ENCODE data around the gene BNC2.

Gene BNC2

DNA sequence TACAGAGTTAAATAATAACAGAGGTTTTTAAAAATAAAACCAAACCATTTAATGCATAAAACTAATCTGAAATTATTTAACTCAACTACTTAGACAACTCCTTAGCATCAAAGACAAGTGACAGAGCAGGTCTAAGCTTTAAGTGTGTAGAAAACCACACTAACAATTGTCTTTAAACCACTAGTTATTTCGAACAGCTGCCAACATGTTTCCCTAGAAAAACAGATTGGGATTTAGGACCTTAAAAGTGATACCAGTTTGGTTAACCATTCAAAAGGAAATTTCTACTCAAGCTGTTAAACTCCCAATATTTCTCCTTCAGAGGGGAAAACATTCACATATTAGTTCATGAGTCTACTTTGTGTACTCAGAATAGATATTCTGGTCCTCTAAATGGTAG is 208.7 kb downstream of the BNC2 start:
- DNase-seq: no peak

DNA sequence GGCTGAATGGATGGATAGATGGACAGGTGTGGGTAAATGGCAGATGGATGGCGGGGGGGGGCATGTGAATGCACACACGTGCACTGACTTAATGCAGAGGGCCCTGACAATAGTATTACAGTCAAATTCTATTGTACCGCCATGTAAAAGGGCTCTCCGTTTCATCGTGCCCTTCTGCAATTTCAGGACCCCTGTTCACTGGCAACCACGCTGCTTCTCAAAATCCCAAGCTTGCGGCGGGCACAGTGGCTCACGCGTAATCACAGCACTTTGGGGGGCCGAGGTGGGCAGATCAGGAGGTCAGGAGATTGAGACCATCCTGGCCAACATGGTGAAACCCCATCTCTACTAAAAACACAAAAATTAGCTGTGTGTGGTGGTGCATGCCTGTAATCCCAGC is 211.4 kb downstream of the BNC2 start:
- DNase-seq: no peak

DNA sequence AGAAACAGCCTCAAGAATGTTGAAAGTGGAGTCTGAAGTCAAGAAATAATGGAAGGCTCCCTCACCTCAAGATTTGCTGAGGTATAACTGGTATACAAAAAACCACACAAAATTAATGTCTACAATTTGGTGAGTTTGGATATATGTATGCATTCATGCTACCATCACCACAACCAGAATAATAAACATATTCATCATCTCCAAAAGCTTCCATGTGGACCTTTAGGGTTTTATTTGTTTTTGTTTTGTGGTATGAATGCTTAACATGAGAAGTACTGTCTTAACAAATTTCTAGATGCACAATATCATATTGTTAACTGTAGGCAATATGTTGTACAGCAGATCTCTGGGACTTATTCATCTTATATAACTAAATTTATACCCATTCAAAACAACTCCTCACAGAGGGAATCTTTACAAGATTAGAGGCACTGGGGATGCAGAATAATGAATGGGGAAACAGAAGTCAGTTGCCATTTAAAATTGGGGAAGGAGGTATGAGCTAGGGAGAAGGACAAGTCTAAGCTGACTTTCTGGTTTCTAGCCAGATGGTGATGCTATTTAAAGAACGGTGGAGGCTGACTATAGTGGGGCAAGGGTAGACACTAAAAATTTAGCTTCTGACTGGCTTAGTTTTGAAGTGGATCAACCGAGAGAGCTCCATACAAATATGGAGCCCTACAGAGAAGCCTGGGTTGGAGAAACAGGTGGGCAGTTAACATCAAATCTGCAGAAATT is 213.9 kb downstream of the BNC2 start:
- DNase-seq: no peak

DNA sequence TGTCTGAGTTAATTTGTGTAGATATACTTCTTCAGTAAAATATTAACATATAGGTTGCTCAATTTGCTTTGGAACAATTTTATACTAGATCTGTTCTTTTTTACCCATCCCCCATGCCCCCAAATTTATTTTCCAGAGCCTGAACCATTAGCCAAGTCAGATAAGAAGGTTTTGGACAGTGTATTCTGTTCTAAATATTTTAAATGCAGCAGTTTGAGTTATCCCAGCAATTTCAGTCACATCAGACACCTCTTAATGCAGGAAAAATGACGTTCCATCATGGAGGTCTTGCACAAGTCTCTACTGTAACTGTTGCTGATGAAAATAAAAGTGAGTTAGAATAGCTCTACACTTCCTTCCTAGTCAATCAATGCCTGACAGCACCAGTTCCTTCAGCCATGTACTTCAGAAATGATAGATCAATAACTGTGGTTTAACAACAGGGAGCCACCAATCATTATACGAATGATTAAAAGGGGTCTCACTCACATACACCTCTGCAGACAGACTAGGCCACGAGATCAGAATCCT is 215.8 kb downstream of the BNC2 start:
- no peak for DNase-seq

DNA sequence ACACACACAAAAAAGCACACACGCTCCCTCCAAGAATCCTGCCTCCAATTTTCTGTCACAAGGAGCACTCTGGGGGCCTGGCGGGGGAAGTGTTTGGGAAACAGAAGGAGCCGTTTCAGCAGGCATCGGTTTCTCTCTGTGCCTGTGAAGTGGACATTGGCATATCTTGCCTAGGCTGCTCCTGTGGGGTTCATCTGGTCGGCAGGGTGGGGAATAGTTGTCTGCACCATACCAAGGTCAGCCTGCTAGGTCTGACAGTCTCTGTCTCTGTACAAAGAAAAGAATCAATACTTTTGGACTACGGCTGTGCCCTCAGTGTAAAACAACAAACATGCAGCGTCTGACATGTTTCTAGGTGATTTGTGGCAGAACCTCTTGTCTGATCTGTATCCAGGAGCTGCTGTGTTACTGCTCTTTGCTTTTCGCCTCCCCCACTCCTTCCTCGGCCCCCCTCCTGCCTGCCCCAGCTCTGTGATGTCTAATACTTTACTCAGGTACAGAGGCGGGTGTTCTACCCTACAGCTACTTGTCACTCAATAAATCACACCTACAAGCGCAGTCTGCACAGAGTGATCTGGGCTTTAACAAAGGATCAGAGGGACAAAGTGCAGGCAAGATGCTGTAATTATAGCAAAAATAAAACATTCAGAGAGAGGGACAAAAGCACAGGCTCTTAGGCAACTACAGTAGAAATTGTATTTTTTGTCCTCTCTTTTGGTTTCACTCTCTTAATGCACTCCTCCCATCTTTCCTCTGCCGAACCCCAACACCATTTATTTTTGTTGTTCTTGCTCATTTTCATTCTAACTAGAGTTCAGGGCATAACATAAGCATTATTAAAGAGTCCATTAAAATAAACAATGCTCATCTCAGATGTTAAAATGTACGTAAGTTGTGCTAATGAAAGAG is 216.7 kb downstream of the BNC2 start:
- DNase-seq: no peak

DNA sequence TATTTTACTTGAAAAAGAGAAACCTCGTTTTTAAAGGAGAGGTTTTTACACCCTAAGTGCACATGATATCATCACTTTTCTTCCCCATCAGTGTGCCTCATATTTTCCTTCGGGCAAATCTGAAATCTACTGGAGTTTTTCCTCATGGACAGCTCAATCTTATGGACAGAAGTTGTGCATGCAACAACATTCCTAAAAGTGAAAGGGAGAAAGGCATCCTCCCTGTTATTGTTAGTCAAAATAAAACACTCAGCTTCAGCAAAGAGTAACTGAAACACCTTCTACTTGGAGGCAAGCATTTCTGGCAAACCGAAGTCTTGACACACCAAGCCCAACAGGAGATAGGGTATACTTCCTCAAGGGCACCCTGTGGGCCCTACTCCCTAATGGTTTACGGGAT is 217.9 kb downstream of the BNC2 start:
- no peak for DNase-seq

DNA sequence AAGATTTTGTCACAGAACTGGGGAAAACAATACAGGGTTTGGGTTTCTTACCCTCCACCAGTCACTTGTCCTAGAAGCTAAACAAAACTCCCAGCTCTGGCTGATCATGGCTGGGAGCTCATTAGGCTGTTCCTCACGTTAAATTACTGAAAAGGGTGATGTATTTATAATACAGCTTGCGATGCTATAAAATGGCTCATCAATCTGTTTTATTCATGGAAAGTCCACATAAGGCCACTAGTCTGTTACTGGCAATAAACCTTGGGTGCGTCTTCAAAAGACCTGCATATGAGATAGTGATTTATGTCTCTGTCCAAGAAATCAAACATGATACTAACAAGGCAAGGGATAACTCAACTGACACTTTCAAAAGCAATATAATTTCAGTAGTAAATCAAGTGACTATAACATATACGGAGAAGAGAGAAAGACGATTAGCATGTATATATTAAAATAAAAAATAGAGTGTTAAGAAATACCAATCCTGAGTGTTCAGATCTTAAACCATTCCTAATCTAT is 219.0 kb downstream of the BNC2 start:
- no peak for DNase-seq

DNA sequence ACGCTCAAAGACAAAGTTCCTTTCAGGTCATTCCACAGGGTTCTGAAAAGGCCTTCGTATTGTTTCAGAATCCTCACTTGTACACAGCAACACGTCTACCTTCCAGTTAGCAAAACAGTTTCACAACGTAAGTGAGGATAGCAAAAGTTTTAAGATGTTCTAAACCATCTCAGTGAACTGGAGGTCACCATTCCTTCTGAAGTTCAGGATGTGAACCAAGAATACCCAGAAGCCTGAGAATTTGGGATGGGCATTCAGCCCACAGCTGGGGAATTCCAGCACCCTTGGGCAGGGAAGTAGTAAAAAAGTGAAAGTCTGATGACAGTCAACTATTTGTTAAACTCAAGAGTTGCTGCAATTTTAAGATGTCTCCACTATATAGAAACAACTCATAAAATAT is 224.5 kb downstream of the BNC2 start:
- DNase-seq: no peak

DNA sequence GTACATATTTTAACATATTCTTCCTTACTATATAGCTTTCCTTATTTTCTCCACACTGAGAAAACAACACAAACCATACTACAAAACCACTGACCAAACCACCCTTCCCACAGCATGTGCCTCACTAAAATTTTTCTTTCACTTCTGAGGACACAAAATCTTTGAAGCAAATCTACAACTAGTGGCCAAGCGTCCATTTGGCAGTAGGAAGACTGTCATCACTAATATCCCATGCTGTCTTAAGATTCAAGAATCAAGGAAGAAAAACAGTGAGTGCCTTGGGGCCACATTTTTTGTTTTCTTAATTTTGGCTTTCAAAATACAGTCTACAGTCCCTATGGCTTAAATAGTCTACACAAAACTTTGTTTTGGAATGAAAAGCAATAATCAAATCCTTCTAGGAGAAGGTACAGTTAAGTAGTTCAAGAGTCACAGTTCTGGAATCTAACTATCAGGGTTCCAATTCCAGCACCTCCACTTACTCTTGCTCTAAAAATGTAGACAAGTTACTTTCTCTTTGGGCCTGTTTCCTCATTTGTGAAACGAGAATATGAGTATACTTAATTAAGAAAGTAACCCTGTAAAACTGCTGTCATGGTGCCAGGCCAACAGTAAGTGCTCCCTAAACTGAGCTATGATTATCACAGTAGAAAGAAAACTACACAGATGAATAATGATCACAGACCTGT is 227.9 kb downstream of the BNC2 start:
- DNase-seq: no peak

DNA sequence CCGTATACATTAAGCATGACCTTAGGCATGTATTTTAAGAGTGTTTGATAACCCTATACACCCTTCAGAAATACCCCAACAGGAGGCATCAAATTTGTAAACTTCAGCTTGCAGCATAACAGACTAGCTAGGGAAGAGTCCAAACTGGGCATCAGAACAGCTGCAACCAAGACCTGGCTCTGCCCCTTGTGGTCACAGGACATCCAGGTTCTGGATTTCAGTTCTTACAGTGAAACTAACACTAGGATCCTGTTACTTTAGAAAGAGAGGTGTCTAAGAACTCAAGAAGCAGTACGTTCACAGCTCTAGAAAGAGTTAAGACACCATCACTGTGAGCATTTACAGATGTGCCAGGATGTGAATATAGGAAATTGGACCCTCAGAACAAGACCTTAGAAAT is 229.8 kb downstream of the BNC2 start:
- DNase-seq: no peak

DNA sequence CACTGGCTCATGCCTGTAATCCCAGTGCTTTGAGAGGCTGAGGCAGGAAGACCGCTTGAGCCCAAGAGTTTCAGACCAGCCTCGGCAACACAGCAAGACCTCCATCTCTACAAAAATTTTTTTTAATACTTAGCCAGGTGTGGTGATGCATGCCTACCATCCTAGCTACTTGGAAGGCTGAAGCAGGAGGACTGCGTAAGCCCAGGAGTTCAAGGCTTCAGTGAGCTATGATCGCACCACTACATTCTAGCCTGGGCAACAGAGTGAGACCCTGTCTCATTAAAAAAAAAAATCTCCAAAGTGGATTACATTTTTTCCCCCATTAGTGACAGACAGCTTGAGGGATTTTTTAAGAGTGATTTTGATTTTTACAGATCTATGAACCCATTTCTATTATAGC is 230.8 kb downstream of the BNC2 start:
- no peak for DNase-seq

DNA sequence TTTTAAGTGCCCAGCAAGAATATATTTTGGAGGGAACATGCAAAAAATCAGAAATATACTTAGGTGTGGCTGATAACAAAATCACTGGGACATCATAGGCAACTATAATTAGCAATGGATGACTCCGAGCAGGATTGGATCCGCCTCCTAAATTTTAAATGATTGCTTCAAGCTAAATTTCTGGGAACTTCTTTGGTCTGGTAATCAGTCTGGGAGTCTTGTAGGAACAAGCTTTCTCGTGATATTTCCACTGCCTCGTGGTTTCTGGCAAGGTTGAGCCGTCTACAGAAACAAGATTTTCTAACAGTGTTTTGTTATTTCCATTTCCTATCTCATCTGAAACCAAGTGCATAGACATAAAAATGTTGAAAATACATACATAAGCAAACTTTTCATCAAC is 232.6 kb downstream of the BNC2 start:
- no peak for DNase-seq

DNA sequence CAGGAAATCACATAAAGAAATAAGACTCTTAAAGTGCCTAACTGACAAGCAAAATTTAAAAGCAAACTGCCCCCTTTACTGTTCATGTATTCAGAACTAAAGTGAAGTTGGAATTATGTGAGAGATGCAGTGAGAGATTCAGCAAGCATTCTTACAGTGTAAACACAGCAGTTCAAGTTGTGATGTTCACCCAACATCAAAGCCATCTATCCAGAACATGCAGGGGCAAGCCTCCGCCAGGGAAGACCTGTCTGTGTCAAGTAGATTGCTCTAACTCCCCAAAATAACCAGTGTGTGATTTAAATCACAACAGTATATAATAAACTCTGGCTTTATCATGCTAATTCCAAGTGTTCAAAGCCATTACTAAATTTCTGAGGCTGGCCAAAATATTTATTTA is 233.3 kb downstream of the BNC2 start:
- DNase-seq: no peak

DNA sequence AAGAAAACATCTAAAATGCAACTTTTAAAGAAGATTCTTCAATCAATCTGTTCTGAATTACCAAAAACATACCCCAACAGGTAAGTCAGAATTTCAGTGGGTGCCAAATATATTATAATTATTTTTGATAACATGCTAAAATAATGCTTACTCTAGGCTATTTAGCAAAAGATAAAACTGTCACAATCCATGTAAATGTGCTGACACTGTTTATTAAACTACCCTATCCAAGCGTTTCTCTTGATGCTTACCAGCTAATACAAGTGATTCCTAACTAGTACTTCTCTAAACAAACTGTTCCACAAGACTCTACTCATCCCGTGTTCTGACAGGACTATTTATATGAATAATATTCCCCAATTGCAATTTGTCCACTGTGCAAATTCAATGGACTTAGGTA is 236.7 kb downstream of the BNC2 start:
- no peak for DNase-seq

DNA sequence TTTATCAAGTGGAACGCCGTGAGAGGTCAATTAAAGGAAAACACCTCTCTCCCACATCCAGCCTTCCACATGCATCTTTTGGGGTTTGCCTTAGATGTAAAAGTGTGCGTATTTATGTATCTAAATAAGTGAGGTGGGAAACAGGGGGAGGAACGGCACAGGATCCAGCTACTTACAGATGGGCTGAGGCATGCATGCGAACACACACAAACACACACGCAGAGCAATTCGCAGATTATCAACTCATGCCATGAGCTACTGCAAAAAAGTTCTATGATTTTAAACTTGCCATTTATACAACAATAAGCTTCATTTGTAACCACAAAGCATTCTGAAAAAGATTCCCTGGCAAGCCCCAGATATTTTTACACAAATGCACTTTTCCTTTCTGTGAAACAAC is 242.1 kb downstream of the BNC2 start:
- DNase-seq: no peak

DNA sequence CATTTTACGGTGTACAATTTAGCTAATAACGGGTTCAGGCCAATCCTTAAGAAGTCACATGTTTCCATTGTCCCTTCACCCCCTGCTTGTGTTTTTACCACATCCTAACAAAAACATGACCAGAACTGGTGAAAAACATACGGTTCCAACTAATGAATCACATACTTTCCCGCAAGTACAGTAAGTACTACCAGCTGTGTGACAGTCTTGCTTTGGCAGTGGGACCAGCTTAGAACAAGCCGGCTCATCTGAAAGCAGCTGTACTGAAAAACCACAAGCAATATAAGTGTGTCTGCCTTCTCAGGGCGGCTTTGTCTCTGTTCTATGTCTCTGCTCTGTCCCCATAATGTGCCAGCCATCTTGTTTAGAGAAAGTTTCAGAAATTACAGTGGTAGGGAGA is 242.5 kb downstream of the BNC2 start:
- no peak for DNase-seq

DNA sequence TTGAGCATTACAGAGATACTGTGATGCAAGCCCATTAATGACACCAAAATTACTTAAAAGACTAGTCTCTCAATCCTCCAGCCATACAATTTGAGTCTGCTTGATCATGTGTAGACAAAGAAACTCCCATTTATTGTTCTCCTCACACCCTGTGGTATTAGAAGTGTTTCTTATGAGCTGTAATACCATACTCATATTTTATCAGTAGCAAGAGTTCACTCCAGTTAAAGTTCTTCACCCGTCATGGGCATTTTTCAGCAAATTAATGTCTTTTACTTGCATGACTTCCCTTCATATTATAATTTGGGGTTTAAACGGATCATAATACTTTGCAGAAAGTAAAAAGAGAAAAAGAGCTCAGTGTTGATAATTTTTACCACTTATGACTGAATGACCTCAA is 242.9 kb downstream of the BNC2 start:
- DNase-seq: no peak

DNA sequence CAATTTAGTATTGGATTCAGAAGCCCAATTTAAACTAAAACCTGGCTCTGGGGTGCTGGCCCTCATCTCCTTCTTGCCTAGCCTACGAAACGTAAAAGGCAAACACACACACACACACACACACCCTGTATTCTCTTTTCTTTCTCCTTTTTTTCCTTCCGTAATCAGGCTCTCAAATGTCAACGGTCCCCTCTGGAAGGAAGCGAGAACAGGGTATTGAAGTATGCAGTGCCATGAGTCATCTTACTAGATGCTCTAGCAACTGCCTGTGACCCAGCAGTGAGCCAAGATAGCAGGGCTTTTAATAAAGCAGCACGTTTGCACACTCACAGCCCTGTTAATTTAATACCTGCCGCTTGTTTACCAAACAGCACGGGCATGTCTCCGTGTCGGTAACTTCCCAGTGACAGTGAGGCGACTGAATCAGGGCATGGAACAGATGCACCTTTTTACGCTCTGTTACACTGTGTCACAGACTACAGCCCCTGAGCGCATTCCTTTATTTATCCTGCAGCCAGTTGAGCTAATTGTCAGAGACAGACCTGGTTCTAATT is 243.8 kb downstream of the BNC2 start:
- no peak for DNase-seq

DNA sequence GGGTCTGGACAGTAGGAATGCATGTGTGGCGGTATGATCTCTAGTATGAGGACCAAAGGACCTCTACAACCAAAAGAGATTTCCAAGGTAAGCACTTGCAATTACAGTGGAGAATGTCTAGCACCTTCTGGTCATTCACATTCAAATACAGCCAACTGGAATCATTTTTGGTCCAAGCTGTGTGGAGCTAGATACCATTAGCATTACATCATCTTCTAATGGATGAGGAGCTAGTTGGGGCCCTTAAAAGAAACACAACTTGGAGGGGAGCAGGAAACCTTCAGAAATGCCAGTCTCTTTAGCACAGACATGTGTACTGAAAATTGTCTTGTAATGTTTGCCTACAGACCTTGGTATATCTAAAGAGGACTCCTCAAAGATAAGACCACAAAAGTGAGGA is 244.7 kb downstream of the BNC2 start:
- DNase-seq: no peak

DNA sequence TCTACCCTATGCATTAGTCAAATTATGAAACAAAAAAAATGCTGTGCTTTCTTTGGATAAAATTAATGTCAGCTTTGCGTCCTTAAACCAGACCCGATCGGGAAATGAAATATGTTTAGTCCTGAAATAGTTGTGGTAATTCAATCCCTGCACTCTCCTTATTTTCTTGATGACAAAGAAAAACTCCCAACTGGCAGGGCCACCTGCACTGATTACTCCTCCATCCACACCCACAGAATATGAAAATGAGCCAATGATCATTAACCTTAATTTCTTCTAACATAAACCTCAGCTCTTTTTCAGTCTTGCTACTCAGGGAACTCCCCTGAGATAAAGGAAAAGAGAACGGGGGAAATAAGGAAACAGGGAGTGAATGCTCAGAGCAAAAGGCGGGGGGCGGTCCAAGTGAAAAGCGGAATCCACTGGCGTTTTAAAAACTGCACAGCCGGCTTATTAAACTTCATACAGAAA is 245.3 kb downstream of the BNC2 start:
- DNase-seq: no peak

DNA sequence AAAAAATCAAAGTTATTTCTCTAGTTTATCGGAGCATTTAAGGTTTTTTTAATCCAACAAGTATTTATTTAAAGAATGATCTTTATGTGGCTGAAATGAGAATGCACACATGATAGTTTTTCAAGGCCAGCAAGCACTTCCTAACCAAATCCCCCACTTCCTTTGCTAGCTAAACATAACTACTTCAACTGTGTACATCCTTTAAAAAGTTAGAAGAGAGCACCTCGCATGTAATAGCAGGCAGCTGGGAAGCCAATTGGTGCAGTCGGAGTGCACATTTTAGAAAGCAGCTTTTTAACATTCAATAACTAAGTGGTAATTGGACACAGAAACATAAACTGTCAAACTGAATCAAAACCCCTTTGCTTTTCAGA is 245.7 kb downstream of the BNC2 start:
- DNase-seq: no peak

DNA sequence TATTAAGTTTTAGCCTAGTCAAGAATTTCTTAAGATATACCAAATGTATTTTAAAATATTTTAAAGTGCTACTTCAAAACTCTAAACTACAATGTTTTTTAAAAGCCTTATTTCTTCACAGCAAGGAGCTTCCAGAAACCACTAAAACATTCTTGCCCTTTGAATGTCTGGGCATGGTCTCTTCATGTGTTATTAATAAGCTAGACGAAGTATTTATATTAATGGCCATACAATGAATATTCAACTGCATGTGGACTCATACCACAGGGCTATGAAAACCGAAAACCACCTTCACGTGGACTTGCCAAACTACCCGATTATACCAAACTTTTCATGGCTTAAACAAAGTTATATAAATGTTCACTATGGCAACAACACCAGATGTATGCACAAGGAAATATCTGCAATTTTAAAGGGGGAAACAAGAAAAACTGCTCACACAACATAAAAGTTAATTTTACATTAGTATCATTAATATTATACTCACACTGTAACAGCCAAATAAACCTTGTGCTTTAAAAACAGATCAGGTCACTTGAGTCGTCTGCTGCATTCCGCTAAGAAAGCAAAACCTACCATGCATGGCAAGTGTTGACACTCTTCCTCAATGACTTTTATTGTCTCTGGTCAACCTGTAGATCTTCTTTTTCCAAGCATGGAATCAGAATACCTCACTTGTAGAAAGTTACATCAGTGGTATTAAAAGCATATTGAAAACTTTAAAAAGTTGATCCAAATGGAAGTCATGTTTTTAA is 246.3 kb downstream of the BNC2 start:
- DNase-seq: no peak
